HepG2 (cell line): ENCODE results near the gene CTDSP1. TPM values are rescaled to one million over a fixed set of nuclear protein-coding genes. Genes with fewer than 3 reads are reported as not detected.

Source experiments
- CSRNP1 ChIP-seq: sonication (generic); formaldehyde crosslinking; IDR thresholded peaks from 2 replicates; pipeline ENCODE4 v1.8.1; 2023; ENCODE audit warnings: mild to moderate bottlenecking, missing genetic modification reagents
- CSRNP2 ChIP-seq: sonication (generic); formaldehyde crosslinking; conservative IDR thresholded peaks from 2 replicates; pipeline ENCODE4 v1.8.0; 2022; ENCODE audit warnings: low read depth, missing genetic modification reagents
- E2F1 ChIP-seq: sonication (generic); formaldehyde crosslinking; IDR thresholded peaks from 2 replicates; pipeline ENCODE4 v1.5.0; 2020; ENCODE audit warnings: missing genetic modification reagents
- FOXJ3 ChIP-seq: sonication (generic); formaldehyde crosslinking; IDR thresholded peaks from 2 replicates; pipeline ENCODE4 v1.4.0; 2020; ENCODE audit warnings: missing genetic modification reagents, mild to moderate bottlenecking, borderline replicate concordance
- GATAD1 ChIP-seq: IDR thresholded peaks from 2 replicates; pipeline ENCODE4 v1.6.1; 2016; ENCODE audit warnings: missing genetic modification reagents, missing compliant biosample characterization
- GTF3A ChIP-seq: sonication (generic); formaldehyde crosslinking; conservative IDR thresholded peaks from 2 replicates; pipeline ENCODE4 v1.4.0; 2020; ENCODE audit warnings: mild to moderate bottlenecking, missing genetic modification reagents
- KAT8 ChIP-seq: IDR thresholded peaks from 2 replicates; pipeline ENCODE4 v1.6.1; 2016; ENCODE audit warnings: missing genetic modification reagents, missing compliant biosample characterization
- NFRKB ChIP-seq: fragments of 450-650 bp; IDR thresholded peaks from 2 replicates; pipeline ENCODE4 v1.6.1; 2017
- PREB ChIP-seq: sonication (generic); formaldehyde crosslinking; IDR thresholded peaks from 2 replicates; pipeline ENCODE4 v1.4.0; 2020; ENCODE audit warnings: missing genetic modification reagents
- SAP130 ChIP-seq: IDR thresholded peaks from 2 replicates; pipeline ENCODE4 v1.6.1; 2016; ENCODE audit warnings: low read depth
- SMC3 ChIP-seq: IDR thresholded peaks from 2 replicates; pipeline ENCODE4 v1.6.1; 2011; ENCODE audit warnings: low read length, improper control_type of control experiment
- SNAPC5 ChIP-seq: sonication (generic); formaldehyde crosslinking; IDR thresholded peaks from 2 replicates; pipeline ENCODE4 v1.8.1; 2023; ENCODE audit warnings: mild to moderate bottlenecking, missing genetic modification reagents, borderline replicate concordance
- TBX2 ChIP-seq: sonication (generic); formaldehyde crosslinking; IDR thresholded peaks from 2 replicates; pipeline ENCODE4 v1.5.0; 2020; ENCODE audit warnings: missing genetic modification reagents, mild to moderate bottlenecking, borderline replicate concordance
- TGIF2 ChIP-seq: IDR thresholded peaks from 2 replicates; pipeline ENCODE4 v1.6.1; 2016; ENCODE audit warnings: control low read depth, missing compliant biosample characterization
- TMF1 ChIP-seq: sonication (generic); formaldehyde crosslinking; IDR thresholded peaks from 2 replicates; pipeline ENCODE4 v1.8.1; 2022; ENCODE audit warnings: low read depth, missing genetic modification reagents
- U2AF2 ChIP-seq: fragments of 200-400 bp; formaldehyde crosslinking; IDR thresholded peaks from 2 replicates; pipeline ENCODE4 v1.6.1; 2017; ENCODE audit warnings: low read depth, mild to moderate bottlenecking, low read length
- ZNF503 ChIP-seq: sonication (generic); formaldehyde crosslinking; IDR thresholded peaks from 2 replicates; pipeline ENCODE4 v1.4.0; 2020; ENCODE audit warnings: missing genetic modification reagents
- ZNF749 ChIP-seq: sonication (generic); formaldehyde crosslinking; IDR thresholded peaks from 2 replicates; pipeline ENCODE4 v1.8.0; 2022; ENCODE audit warnings: mild to moderate bottlenecking, missing genetic modification reagents, moderate library complexity, borderline replicate concordance
- ZNF781 ChIP-seq: sonication (generic); formaldehyde crosslinking; IDR thresholded peaks from 2 replicates; pipeline ENCODE4 v1.5.1; 2020; ENCODE audit warnings: borderline replicate concordance, mild to moderate bottlenecking, missing genetic modification reagents; ENCODE audit errors: not compliant biosample characterization
- polyA plus RNA-seq, 8 experiments: library from polyadenylated mRNA; depleted of rRNA in 3 of 8; stranded (reverse) in 7 of 8; unstranded in 1 of 8; fragments of >200 nt; fragmentation: Illumina TruSeq in 4 of 8; extraction: Trizol in 4 of 8; gene quantifications; 2 replicates each; pipeline versions ENCODE4 v1.2.1 to v1.2.3, GENCODE V29; 2011 to 2016; ENCODE audit warnings: low read depth in 4 of 8, missing spikeins in 1 of 8, mixed read lengths in 1 of 8; ENCODE audit not compliant: insufficient read depth in 1 of 8
- total RNA-seq, 5 experiments: library from RNA; depleted of rRNA; stranded (reverse); fragments of >200 nt; fragmentation: Illumina TruSeq; extraction: Trizol; gene quantifications; 2 replicates each; pipeline ENCODE4 v1.2.3, GENCODE V29; 2016; ENCODE audit warnings: low read depth in 1 of 5

CTDSP1 gene
- total and polyA plus RNA-seq, 2 of the 13 experiments (the other 11 are each of a cell fraction or from before 2014, with no cell fraction given) = 91.0 to 268 TPM

- TF ChIP-seq PREB (CRISPR knock-in tag) = no peak
- 0 out of 2 replicates have a peak, but pooled peaks have one; percentile 75 for TF ChIP-seq U2AF2
- TF ChIP-seq CSRNP2 (CRISPR knock-in tag) = no peak
- TF ChIP-seq TBX2 (CRISPR knock-in tag) = peak; percentile 44; the same call in 1 of the 2 replicates
- TF ChIP-seq ZNF503 (CRISPR knock-in tag) = no peak; the same call in none of the 2 replicates
- peak; percentile 59 for TF ChIP-seq TGIF2 (CRISPR knock-in tag)
- no peak for TF ChIP-seq GTF3A
- TF ChIP-seq E2F1 = peak; percentile 51; the same call in 1 of the 2 replicates
- peak; percentile 88 for TF ChIP-seq KAT8 (CRISPR knock-in tag)
- peak; percentile 51; the same call in 1 of the 2 replicates for TF ChIP-seq SMC3
- no peak for TF ChIP-seq ZNF749
- TF ChIP-seq SAP130 = peak; percentile 67
- peak; percentile 31; the same call in 1 of the 2 replicates for TF ChIP-seq FOXJ3 (CRISPR knock-in tag)
- peak; percentile 91 for TF ChIP-seq GATAD1 (CRISPR knock-in tag)
- no peak for TF ChIP-seq ZNF781
- TF ChIP-seq TMF1 = no peak; the same call in 1 of the 2 replicates
- TF ChIP-seq SNAPC5 = 0 out of 2 replicates have a peak, but pooled peaks have one; percentile 57
- no peak for TF ChIP-seq NFRKB
- peak; percentile 62 for TF ChIP-seq CSRNP1
Observed at GRCh38 chr2:218406209-218406948, 6.7 kb downstream of the CTDSP1 start (continued).
